GM21576 (cell line): ENCODE data around the gene LYPD3.
"Not testable (repeated sequence)": the region's sequence is repeated elsewhere in the genome, so short reads cannot be mapped to it uniquely, and the experiment has no call there.

Experiments
- ATAC-seq: cut with Tn5 transposase; IDR thresholded peaks from one replicate; pipeline ENCODE4 v1.9.1; 2021; ENCODE audit warnings: mild to moderate bottlenecking, moderate library complexity; ENCODE audit not compliant: unreplicated experiment

The LYPD3 gene

GRCh38 chr19:43462785-43463380 lies 2.5 kb downstream of the LYPD3 start:
- ATAC-seq = no peak

GRCh38 chr19:43462383-43462782 lies 3.0 kb downstream of the LYPD3 start:
- no peak for ATAC-seq

- no peak for ATAC-seq
Observed at GRCh38 chr19:43461303-43461702, 4.1 kb downstream of the LYPD3 start.

- ATAC-seq = no peak
Observed at GRCh38 chr19:43460362-43461016, 4.9 kb downstream of the LYPD3 start.

- ATAC-seq = no peak
Observed at GRCh38 chr19:43457809-43458208, 7.6 kb downstream of the LYPD3 start.

GRCh38 chr19:43455321-43456113 lies 9.9 kb downstream of the LYPD3 start:
- ATAC-seq = no peak

- no peak for ATAC-seq
Observed at GRCh38 chr19:43454031-43454430, 11.4 kb downstream of the LYPD3 start.

GRCh38 chr19:43452582-43452981 lies 12.8 kb downstream of the LYPD3 start:
- no peak for ATAC-seq

- no peak for ATAC-seq
Observed at GRCh38 chr19:43450545-43450997, 14.8 kb downstream of the LYPD3 start.

GRCh38 chr19:43447655-43448054 lies 17.8 kb downstream of the LYPD3 start:
- no peak for ATAC-seq

GRCh38 chr19:43446746-43447489 lies 18.5 kb downstream of the LYPD3 start:
- no peak for ATAC-seq

GRCh38 chr19:43445426-43445825 lies 20.0 kb downstream of the LYPD3 start:
- no peak for ATAC-seq

GRCh38 chr19:43444531-43445287 lies 20.7 kb downstream of the LYPD3 start:
- no peak for ATAC-seq

- not testable (repeated sequence) for ATAC-seq
Observed at GRCh38 chr19:43444091-43444490, 21.3 kb downstream of the LYPD3 start.

- ATAC-seq = no peak
Observed at GRCh38 chr19:43441716-43442115, 23.7 kb downstream of the LYPD3 start.

- no peak for ATAC-seq
Observed at GRCh38 chr19:43439709-43440063, 25.7 kb downstream of the LYPD3 start.

GRCh38 chr19:43439032-43439708 lies 26.2 kb downstream of the LYPD3 start:
- no peak for ATAC-seq

GRCh38 chr19:43438291-43439031 lies 26.9 kb downstream of the LYPD3 start:
- ATAC-seq = no peak

- no peak for ATAC-seq
Observed at GRCh38 chr19:43437712-43438111, 27.7 kb downstream of the LYPD3 start.
